Chondrocyte (in vitro differentiated cells): ENCODE results near the gene IRF6. TPM values are rescaled to one million over a fixed set of nuclear protein-coding genes. Genes with fewer than 3 reads are reported as not detected.
A peak's percentile ranks its signal among the peaks of the same experiment; 100 is the strongest.

ENCODE experiments used
- DNase-seq: peaks from one replicate; pipeline ENCODE4 v3.0.0; 2021; ENCODE audit warnings: mixed read lengths, low spot score
- H3K27ac Mint-ChIP-seq: one replicate; pipeline ENCODE4 v1.8.0; 2021; ENCODE audit warnings: mild to moderate bottlenecking, moderate library complexity, mixed read lengths; ENCODE audit not compliant: unreplicated experiment
- H3K27me3 Mint-ChIP-seq: 2 replicates; pipeline ENCODE4 v1.8.0; 2021; ENCODE audit warnings: low read depth, mixed read lengths
- H3K36me3 Mint-ChIP-seq: 2 replicates; pipeline ENCODE4 v1.8.0; 2021; ENCODE audit warnings: low read depth, mixed read lengths
- H3K4me1 Mint-ChIP-seq: 2 replicates; pipeline ENCODE4 v1.8.0; 2021; ENCODE audit warnings: low read depth, mild to moderate bottlenecking, mixed read lengths
- H3K4me3 Mint-ChIP-seq: one replicate; pipeline ENCODE4 v1.8.0; 2021; ENCODE audit warnings: mild to moderate bottlenecking, moderate library complexity, mixed read lengths; ENCODE audit not compliant: unreplicated experiment
- H3K9me3 Mint-ChIP-seq: 2 replicates; pipeline ENCODE4 v1.8.0; 2021; ENCODE audit warnings: low read depth, mixed read lengths
- total RNA-seq: library from RNA; stranded (reverse); gene quantifications from 3 replicates; pipeline ENCODE4 v1.2.1, GENCODE V29; 2021
- TF ChIP-seq, protein P1 (sequence below): fragments of 200-600 bp; sonication (generic); IDR thresholded peaks from 2 replicates; pipeline ENCODE4 v1.5.0; 2021; ENCODE audit warnings: antibody characterized with exemption, mild to moderate bottlenecking, moderate library complexity

Gene IRF6
- total RNA-seq, 1 donor from 2014 or later, result 0.25 TPM

GRCh38 chr1:209749205-209749604 lies 56.7 kb downstream of the IRF6 start:
- peaks cover 32% of the 10 kb centered on the region for H3K27me3 Mint-ChIP-seq
- no peaks in the 10 kb centered on the region for H3K36me3 Mint-ChIP-seq
- DNase-seq, result no peak
- TF ChIP-seq, protein P1, sequence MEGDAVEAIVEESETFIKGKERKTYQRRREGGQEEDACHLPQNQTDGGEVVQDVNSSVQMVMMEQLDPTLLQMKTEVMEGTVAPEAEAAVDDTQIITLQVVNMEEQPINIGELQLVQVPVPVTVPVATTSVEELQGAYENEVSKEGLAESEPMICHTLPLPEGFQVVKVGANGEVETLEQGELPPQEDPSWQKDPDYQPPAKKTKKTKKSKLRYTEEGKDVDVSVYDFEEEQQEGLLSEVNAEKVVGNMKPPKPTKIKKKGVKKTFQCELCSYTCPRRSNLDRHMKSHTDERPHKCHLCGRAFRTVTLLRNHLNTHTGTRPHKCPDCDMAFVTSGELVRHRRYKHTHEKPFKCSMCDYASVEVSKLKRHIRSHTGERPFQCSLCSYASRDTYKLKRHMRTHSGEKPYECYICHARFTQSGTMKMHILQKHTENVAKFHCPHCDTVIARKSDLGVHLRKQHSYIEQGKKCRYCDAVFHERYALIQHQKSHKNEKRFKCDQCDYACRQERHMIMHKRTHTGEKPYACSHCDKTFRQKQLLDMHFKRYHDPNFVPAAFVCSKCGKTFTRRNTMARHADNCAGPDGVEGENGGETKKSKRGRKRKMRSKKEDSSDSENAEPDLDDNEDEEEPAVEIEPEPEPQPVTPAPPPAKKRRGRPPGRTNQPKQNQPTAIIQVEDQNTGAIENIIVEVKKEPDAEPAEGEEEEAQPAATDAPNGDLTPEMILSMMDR, result no peak
- H3K27ac Mint-ChIP-seq, result no peak overlapping the region
- no peak overlapping the region for H3K4me3 Mint-ChIP-seq
- H3K9me3 Mint-ChIP-seq, result no peaks in the 10 kb centered on the region
- peaks cover 9% of the 10 kb centered on the region for H3K4me1 Mint-ChIP-seq

- Mint-ChIP-seq H3K27me3 (peaks cover 30% of the 10 kb centered on the region), H3K27ac (no peak overlapping the region)
- TF ChIP-seq, protein P1, result no peak
Observed at GRCh38 chr1:209748620-209749019, 57.3 kb downstream of the IRF6 start.

DNA sequence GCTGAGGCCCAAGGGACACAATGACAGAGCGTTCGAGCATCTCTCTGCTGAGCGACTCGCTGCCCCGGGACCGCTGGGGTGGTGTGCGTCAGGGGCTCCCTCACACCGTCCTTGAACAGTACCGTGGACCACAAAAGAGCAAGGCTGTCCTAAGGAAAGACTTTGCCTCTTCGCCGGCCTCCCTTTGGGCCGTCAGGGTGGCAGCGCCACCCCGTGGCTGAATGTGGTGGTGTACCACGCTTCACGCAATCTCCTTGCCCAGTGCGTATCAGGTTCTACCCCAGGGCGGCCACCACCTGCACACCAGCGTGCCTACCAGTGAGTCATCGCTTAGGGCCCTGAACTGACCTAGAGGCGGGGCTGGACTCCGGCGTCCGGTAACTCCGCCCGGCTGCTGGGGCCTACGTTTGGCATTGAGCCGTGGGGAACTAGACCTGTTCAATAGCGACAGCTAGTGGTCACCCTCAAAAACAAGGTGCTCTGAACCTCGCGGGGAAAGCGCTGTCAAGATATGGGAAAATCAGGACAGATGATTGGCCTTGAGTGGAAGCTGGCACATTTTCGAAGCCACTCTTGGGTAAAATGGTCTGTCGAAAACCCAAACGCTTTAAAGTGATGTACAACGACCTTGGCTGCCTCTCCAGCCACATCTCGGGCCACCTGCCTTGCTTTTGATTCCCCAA lies 58.2 kb downstream of the IRF6 start:
- Mint-ChIP-seq H3K4me1 (peaks cover 17% of the 10 kb centered on the region), H3K27ac (no peak overlapping the region), H3K27me3 (peaks cover 28% of the 10 kb centered on the region), H3K4me3 (peak overlapping the region; percentile 57), H3K9me3 (no peaks in the 10 kb centered on the region), H3K36me3 (no peaks in the 10 kb centered on the region)
- DNase-seq, result peak; percentile 95
- TF ChIP-seq, protein P1, result peak; percentile 93

More at GRCh38 chr1:209748620-209749019, 57.3 kb downstream of the IRF6 start:
- Mint-ChIP-seq H3K9me3 (no peaks in the 10 kb centered on the region), H3K36me3 (no peaks in the 10 kb centered on the region), H3K4me1 (peaks cover 9% of the 10 kb centered on the region), H3K4me3 (no peak overlapping the region)
- no peak for DNase-seq

DNA sequence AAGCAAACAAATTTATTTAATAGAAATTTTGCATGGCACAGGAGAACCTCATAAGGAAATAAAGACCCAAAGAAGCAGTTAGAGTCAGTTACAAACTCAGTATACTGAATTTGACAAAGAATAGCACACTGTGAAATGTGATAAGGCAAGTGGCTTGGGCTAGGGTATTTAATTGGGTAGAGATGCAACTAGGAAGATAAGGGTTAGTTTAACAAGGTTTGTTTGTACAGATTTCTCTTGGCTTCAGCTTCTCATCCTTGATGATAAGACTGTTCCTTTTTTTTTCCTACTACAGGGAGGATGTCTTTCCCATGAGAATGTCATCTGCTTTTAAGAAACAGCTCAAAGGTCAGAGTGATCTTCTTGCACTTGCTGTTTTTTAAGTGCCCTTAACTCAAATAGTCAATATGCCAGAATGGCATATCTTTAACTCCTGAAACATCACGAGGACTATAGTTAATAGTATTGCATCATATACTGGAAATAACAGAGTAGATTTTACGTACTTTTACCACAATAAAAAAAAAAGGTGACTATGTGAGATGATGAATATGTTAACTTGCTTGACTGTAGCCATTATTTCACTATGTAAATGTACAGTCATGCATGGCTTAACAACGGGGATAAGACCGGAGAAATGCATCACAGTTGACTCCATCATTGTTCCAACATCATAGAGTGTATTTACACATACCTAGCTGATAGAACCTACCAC lies 59.3 kb downstream of the IRF6 start:
- TF ChIP-seq, protein P1, result no peak
- DNase-seq, result no peak
- Mint-ChIP-seq H3K36me3 (no peaks in the 10 kb centered on the region), H3K4me1 (peaks cover 22% of the 10 kb centered on the region), H3K27me3 (peaks cover 20% of the 10 kb centered on the region), H3K9me3 (no peaks in the 10 kb centered on the region), H3K4me3 (no peak overlapping the region), H3K27ac (no peak overlapping the region)

DNA sequence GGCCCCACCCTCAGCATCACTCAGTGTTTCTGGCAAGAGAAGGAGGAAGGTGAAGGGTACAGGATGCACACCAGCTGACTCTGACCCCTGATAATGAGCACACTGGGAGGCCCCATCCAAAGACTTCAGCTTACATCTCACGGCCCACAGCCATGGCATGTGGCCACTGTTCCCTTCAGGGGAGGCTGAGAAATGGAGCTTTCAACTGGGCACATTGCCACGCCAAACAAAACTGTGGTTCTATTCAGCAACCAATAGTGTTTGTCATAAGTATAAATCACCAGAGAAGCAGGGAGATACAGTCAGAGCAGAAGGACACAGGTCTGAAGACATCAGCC lies 62.8 kb downstream of the IRF6 start:
- H3K27ac Mint-ChIP-seq, result no peak overlapping the region

More for the DNA sequence above, 62.8 kb downstream of the IRF6 start:
- TF ChIP-seq, protein P1, result no peak
- H3K27me3 Mint-ChIP-seq, result peaks cover 16% of the 10 kb centered on the region
- peaks cover 19% of the 10 kb centered on the region for H3K4me1 Mint-ChIP-seq
- no peaks in the 10 kb centered on the region for H3K36me3 Mint-ChIP-seq
- no peak overlapping the region for H3K4me3 Mint-ChIP-seq
- DNase-seq, result no peak
- no peaks in the 10 kb centered on the region for H3K9me3 Mint-ChIP-seq
